ENCODE data around the gene ASPHD2.

The ASPHD2 gene

GRCh38 chr22:26453812-26454500 lies 24.9 kb downstream of the ASPHD2 start:
- no peak for TF ChIP-seq CTCF (conservative IDR thresholded peaks at IDR 0.05; ENCODE audit: low read depth, low read length)
- no peak for DNase-seq (ENCODE audit: low read depth)
- no peak overlapping the region for H3K4me3 ChIP-seq (ENCODE audit: low read length)

GRCh38 chr22:26457661-26458272 lies 28.7 kb downstream of the ASPHD2 start:
- no peak for DNase-seq (ENCODE audit: low read depth)
- no peak for TF ChIP-seq CTCF (conservative IDR thresholded peaks at IDR 0.05; ENCODE audit: low read depth, low read length)
- H3K4me3 ChIP-seq (ENCODE audit: low read length): no peak overlapping the region

- no peak for TF ChIP-seq CTCF (conservative IDR thresholded peaks at IDR 0.05; ENCODE audit: low read depth, low read length)
- H3K4me3 ChIP-seq (ENCODE audit: low read length): no peak overlapping the region
- DNase-seq (ENCODE audit: low read depth): no peak
Observed at GRCh38 chr22:26460202-26460601, 31.1 kb downstream of the ASPHD2 start.

- no peak overlapping the region for H3K4me3 ChIP-seq (ENCODE audit: low read length)
- no peak for DNase-seq (ENCODE audit: low read depth)
- peak; percentile 95 for TF ChIP-seq CTCF (conservative IDR thresholded peaks at IDR 0.05; ENCODE audit: low read depth, low read length)
Observed at GRCh38 chr22:26461188-26461810, 32.2 kb downstream of the ASPHD2 start.

GRCh38 chr22:26462051-26462450 lies 33.0 kb downstream of the ASPHD2 start:
- DNase-seq (ENCODE audit: low read depth): no peak
- no peak overlapping the region for H3K4me3 ChIP-seq (ENCODE audit: low read length)
- no peak for TF ChIP-seq CTCF (conservative IDR thresholded peaks at IDR 0.05; ENCODE audit: low read depth, low read length)

- TF ChIP-seq CTCF (conservative IDR thresholded peaks at IDR 0.05; ENCODE audit: low read depth, low read length): no peak
- no peak overlapping the region for H3K4me3 ChIP-seq (ENCODE audit: low read length)
- DNase-seq (ENCODE audit: low read depth): no peak
Observed at GRCh38 chr22:26462641-26463040, 33.6 kb downstream of the ASPHD2 start.
